Muscle of arm (tissue), 12 donors: ENCODE data around the gene ADAMTS3. TPM values are rescaled to one million over a fixed set of nuclear protein-coding genes. Genes with fewer than 3 reads are reported as not detected.

ENCODE experiments used
- DNase-seq: peaks from one replicate; pipeline ENCODE4 v3.0.0-alpha.2; 2013
- polyA plus RNA-seq, 12 donors: library from polyadenylated mRNA; unstranded; fragments of 120-200 nt; gene quantifications; one replicate each; pipeline ENCODE4 v1.2.1, GENCODE V29; 2013; ENCODE audit not compliant: insufficient read length in 12 of 12

ADAMTS3 gene
- polyA plus RNA-seq, 12 donors, result 1.9 to 4.6 (median 2.9) TPM; not detected in 1

DNA sequence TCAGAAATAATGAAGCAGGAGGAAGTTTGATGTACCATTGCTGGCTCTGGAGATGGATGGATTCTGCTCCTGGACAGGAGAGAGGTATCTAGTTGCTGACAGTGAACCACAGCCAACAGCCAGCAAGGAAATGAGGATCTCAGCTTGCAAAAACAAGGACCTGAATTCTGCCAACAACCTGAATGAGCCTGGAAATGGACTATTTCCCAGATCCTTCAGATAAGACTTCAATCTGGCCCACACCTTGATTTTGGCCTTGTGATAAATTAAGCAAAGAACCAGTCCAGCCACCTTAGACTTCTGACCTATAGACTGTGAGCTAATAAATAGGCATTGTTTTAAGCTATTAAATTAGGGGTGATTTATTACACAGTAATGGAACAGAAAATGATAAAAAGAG lies 220.3 kb downstream of the ADAMTS3 start:
- DNase-seq, result no peak

DNA sequence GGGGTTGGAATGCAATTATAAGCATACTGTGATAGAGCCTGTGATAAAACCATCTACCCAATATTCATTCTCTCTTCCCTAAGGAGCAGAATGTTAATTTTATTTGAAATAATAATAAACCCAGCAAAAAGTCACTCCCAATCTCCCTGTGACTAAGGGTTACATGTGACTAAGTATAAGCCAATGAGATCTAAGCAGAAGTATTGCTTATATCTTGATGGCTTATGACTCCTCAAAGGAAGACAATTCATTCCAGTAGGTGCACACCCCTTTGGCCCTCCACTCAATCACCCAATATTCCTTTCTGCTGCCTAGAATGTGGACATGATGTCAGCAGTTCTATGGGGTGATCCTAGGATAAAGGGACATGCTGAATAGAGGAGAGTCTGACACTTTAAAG lies 224.6 kb downstream of the ADAMTS3 start:
- no peak for DNase-seq

DNA sequence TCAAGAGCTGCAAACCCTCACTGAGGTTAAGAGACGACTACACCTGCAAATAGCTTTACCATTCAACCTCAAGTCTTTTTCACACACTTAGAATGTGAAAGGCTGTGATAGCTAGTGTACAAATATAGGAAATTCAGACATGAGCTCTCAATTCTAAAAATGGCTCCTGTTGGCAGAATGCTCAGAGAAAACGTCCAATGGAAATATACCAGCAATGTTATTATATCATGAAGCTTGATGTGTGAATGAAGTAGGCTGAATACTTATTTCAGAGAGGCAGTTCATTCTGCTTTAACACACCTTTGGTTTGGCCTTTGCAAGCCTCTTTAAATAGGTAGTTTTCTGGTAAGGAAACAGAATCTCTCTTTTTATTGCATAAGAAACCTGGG lies 227.6 kb downstream of the ADAMTS3 start:
- no peak for DNase-seq

DNA sequence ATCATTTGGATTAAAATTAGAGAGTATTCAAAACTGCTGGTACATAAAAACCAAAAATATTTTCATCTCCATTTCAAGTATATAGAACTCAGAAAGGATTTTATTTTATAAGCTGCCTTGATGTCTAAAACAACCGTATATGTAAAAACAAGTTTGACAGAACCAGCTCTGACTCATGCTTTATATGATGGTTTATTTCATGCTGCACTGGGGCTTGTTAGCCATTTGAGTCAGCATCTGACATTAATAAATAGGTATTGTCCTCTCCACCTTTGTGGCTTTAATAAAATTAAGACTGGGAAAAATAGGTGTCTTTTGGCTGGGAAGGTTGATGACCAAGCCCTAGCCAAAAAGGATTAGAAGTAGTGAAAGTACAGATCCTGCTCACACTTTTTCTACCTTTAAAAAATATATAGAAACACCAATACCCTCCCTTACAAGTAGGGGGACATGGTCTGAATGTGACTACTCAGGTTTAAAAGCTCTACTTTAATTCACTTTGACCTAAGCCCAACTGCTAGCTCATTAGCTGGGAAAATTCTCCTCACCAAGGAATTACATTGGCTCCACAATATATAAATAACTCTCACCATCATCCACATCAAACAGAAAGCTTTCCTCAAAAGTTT lies 228.1 kb downstream of the ADAMTS3 start:
- no peak for DNase-seq

DNA sequence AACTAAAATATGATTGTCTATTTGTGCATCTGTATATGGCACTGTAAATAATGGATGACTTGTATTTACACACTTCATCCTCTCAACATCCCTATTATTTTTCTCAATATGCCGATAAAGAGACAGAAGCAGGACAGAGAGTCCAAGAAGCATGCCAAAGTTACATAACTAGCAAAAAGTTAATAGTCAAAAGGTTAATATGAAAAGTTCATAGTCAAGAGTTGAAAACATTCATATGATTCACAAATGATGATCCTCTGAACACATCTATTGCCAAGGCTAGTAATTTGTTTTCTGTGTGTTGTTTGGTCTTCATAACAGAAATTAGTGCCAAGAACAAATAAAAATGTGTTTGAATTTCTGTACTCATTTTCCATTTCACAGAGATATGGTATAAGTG lies 231.0 kb downstream of the ADAMTS3 start:
- no peak for DNase-seq

DNA sequence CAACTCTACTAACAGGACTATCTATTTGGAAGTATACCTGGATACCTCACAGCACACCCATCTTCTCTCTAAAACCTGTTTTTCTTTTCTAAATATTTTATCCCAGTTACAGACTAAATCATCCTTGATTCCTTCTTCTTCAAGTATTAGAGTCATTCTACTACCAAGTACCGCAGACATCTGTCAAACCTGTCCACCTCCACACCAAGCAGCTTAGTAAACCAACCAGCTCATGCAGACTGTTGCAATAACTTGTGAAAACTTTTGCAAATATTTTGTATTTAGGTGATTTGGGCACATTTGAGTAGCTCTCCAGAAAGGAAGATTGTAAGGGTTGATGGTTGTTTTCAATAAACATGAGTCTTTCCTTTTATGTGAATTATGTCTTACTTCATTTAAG lies 238.6 kb downstream of the ADAMTS3 start:
- DNase-seq, result no peak

DNA sequence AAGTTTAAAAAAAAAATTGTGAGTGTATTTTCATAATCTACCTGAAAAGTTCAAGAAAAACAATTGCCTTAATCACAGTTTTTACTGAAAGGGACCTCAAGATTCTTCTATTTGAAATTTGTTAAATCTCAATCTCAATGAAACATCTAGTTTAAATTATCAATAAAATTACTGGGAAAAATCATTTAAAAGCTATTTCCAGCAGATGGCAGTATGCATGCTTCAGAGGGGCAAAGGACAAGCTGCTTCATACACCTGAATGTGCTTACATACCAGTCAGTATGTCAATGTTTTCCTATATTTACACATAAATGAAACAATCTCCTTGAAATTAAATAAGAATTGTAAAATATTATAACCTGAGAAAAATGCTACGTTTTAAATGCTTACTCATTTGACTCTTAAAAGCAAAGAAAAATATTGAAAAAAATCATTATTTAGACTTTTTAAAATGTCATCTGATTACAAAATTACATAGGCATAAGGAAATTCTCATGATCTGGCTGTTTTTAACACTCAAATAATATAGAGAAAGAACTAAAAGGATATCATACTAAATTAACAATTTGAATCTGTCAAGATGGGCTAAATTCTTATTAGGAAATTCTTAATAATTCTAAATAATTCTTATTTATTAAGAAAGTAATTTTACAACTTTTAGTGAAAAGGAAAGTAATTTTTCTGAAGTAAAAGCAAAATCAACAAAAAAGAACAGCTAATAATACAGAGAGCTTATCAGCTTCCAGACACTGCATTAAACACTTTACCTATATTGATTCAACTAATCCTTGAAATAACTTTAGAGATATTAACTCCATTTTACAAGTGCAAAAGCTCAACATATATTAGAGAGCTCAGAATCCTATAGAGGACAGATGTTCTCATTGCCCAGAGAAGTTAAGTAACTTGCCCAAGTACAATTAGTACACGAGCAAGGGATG lies 242.1 kb downstream of the ADAMTS3 start:
- DNase-seq, result no peak

DNA sequence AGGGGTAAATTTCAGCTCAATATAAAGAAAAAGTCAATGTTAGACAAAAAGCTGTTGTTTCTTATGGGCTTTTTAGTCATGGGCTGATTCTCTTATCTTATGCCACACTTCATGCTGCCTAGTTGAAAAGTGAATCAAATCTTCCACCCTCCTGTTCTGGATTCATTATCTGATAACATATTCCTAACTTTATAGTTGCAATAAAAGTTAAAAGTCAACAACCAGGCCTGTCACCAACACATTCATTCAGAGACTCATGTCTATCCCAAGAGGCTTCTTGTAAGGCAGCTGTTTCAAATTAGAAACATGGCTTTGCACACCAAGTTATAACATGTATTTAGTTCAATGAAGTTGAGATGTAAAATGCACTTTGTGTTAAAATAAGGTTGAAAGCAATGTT lies 243.8 kb downstream of the ADAMTS3 start:
- DNase-seq, result no peak

DNA sequence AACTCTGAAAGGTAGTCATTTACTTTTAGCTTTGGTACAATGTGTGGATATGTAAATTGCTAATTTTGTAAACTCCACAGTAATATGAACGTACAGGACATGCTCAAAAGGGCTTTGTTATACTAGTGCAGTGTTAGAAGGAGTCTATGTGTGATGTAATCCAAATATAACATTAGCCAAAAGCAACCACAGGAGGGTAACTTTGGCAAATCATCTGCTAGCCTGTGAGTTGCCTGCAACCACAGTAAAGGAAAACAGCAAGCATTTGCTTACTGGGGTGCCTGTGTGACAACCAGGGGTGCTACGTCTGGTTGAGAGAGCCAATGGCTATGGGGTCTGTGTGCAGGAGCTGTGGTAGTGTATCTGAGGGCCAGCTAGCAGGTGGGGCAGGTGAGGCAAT lies 245.8 kb downstream of the ADAMTS3 start:
- DNase-seq, result no peak

DNA sequence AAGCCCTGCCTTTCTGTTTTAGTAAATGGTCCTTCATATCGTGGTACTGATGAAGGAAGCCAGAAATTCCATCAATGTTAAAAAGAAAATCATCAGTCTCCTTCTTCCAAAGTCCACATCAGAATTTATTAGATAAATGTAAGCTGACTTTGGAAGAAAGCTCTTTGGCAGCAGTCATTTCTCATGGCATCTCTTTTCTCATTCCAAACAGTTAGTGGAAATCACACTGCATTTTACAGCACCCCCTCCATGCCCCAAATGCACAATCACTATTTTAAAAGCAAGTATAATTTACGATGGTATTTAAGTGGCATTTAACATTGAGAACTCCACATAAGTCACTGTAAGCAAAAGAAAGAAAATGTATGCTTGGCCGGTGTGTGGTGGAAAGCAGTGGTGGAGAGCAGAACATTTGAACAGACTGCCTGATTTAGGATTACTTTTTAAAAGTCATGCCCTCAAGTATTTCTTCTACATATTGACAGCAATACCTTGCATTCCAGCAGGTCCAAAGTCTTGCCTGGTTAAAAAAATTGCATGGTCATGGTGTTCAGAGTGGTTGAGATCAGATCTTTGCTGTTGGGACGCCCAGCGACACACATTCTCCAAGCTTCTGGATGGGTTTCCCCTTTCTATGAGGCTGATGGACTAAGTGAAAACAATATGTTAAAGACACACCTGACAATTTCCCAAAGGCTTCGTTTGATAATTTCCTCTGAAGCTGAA lies 248.6 kb downstream of the ADAMTS3 start:
- no peak for DNase-seq

DNA sequence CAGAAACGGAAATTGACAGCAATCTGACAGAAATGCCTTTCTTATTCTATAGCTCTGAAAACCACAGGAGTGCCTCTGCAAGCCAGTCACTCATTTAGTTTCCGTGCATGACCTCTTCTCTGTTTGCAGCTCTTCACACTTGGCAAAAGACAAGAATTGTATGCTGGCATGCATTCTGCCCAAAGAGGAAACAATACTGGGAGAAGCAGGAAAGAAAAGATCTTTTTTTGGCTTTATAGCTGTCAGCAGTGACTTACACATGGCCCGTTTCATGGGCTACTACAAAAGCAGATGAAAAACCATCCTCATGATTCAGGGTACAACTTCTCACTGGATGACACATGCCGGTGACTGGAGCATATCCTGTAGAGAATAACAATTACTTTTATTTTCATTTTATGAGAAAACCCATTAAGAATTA lies 249.4 kb downstream of the ADAMTS3 start:
- no peak for DNase-seq

DNA sequence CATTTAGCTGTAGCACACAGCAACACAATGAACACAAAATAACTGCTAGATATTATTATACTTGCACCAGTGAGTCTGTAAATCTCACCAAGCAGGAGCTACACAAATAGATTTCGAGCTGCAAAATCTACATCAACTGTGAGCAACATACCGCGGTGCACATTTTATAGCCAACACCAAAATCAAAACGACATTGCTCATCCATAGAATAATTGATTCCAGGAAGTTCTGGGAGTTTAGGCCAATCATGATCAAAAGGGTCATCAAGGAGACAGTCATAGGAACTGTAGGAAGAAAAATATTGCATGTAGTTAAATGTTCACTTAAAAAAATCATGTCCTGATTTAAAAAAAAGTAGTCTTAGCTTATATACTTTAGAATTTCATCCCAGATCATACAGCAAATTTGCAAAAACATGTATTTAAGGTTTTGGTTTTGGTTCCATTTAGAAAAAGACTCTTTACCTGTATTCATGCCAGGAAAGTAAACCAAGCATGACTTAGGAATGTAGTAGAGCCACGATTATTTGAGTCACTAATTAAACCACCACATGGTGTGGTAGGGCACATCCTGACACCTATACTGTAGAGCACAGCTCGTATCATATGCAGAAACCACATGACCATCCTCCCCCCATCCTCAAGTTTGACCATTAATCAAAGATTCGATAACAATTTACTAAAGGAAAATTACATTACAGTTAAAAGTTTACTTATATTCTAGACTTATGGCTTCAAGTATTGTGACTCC lies 250.4 kb downstream of the ADAMTS3 start:
- no peak for DNase-seq

DNA sequence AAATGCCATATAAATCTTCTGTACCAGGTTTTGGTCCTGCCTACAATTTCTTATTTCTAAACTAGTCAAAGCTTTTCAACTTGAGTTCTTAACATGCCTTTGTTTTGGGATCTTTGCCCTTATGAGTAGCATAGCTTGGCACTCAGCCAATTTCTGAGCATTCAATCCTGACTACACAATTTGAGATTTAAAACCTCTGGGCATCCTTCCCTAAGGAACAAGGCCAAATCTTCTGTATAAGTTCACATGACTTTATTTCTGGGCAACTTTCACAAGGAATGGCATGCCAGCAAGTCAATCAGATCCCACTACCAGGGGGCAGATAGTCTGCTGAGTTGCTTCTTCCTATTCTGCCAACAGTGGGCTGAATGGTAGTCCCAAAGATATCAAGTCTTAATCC lies 254.2 kb downstream of the ADAMTS3 start:
- DNase-seq, result peak; percentile 52

DNA sequence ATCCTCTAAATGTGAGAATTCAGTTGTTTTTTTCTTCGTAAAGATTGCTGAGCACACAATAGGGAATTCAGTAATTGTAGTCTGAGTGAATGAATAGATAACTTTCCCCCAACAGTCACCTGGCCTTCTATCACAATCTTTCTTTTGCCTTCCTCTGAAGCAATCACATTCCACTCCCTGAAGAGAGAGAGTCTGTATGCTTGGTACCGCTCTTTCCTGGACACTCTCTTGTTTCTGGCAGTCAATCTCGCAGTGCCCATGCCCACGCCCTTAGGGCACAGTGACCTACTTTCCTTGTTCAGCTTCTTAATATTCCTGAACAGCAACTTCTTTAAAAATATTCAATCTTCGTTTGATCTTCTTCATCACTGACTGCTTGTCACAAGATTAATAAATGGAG lies 255.9 kb downstream of the ADAMTS3 start:
- DNase-seq, result no peak

DNA sequence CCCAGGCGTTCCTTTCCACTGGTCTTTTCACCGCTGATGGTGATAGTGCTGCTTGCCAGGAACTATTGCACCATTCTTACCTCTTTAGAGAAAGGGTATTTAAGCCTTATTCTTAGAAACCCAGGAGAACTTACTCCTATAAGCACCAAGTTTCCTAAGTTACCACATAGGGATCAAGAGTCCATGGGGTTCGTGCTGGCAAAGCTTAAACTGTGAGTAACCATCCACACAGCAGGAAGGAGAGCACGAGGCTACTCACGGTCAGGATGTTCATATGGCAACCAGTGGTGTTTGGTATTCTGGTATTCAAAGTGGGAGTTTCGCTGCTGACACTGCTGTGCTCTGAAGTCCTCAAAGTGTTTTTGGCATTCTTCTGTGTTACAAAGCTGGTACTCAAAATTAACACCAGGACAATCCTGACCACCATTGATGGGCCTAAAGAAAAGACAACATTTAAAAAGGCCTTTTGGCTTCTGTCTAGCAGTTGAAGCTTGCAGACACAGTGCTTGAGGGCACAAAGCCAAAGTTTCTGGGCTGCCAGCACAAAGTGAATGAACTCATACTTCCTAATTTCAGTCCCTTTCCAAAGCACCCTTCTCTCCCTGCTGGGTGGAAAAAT lies 256.9 kb downstream of the ADAMTS3 start:
- peak; percentile 88 for DNase-seq

DNA sequence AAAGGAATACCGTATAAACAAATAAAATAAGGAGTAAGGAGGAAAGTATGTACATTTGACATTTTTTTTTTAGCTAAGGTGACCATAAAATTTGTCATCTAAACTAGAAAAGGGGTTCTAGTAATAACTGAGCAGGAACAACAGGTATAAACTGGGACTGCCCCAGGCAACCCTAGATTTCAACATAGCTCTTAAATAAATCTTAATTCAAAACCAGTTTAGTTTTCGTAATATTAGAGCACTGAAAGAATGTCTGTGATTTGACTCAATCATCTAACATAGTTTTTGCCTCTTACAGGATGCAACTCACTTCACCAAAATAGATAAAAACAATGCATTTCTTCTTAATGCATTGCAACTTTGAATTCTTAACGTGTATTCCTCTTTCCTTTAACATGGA lies 257.7 kb downstream of the ADAMTS3 start:
- no peak for DNase-seq

DNA sequence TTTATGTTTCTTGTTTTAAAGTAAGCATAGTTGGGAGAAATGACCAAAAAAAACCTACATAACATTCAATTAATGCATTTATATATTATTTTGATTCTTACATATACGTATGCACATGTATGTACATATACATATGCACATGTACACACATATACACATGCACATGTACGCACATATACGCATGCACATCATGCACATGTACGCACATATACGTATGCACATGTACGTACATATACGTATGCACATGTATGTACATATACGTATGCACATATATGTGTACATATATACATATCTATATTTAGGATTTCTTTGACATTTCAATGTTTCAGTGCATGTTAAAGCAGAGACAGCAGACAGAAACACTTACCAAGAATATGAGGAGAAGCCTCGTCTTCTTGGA lies 263.4 kb downstream of the ADAMTS3 start:
- no peak for DNase-seq

DNA sequence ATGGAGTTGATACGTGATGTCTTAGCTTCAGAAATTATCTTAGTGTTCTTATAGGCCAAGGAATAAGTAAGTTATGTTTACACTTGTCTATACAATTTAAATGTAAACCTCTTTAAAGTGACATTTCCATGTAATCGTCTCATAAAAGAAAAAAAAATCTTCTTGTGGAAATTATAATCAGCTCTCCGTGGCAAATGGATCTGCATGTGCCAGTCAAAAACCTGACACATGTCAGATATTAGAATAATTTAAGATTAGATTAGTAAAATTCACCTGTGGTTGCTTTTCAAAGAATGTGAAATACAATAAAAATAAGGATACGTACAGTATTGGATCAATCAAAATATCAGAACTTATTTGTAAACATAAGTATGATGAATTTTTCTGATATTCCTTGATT lies 263.9 kb downstream of the ADAMTS3 start:
- DNase-seq, result no peak

DNA sequence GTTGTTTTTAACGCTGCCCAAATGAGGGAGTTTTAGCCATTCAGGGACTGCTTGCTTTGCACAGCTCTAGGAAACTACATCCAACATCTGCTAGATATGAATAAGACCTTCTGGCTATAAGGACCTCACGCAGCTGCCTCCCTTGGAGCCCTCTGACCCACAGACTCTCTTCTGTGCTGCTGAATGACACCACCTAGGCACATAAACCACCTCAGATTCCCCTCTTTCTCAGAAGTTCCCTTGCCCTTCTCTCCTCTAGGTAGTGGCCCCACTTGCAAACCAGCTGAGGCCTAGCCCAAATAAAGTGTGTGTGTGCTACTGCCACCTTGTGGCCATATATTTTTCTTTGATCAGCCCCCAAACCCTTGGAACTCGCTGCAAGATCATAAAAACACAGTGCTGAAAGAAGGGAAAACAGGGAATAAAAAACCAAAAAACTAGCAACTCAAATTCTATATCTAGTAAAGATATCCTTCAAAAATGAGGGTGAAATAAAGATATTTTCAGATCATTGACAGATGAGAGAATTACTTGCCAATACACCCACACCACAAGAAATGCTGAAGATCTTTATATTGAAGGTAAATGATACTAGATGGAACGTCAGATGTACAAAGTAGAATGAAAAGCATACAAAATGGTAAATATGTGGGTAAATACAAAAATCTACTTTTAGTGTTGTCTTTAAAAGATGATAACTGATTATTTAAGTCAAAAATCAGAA lies 265.9 kb downstream of the ADAMTS3 start:
- no peak for DNase-seq

DNA sequence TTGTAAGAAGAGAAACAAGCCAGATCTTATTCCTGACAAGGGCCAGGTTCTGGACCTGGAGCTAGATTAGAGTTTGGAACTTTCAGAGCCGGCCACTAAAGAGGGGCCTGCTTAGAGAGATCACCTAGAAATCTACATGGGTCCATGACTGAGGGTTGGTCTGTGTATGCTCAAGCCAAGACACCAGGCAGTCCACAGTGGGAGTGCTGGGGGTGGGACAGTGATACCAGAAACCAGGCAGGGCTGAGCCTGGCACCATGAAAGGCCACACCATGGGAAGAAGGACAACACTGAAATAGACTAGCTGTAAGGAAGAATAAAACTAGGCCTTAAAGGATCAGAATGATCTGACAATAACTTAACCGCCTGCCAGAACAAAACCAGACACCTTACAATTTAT lies 267.3 kb downstream of the ADAMTS3 start:
- DNase-seq, result no peak

DNA sequence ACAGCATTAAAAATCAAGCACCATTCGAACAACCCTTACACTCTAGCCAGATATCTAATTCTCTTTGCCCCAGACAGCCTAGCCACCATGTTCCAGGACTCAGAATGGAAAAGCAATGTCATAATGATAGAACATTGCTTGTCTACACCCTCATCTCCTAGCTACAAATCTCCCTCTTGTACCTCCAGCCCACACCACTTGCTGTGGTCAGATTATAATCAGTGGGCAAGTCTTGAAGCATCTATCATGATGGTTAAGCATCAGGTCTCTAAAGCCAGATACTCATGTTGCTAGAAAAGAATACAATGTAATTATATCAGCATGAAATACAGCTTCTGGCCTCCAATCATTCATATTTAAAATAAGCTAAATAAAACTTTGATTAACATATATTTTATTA lies 268.9 kb downstream of the ADAMTS3 start:
- DNase-seq, result no peak
